ENCODE results near the gene PARVA. TPM values are rescaled to one million over a fixed set of nuclear protein-coding genes. Genes with fewer than 3 reads are reported as not detected.

PARVA gene
- total RNA-seq, 1 experiment from 2014 or later = 22.9 TPM

- H3K4me1 Mint-ChIP-seq (ENCODE audit: low read depth, unreplicated experiment) = no peaks in the 10 kb centered on the region
- no peak overlapping the region for H3K4me3 Mint-ChIP-seq (ENCODE audit: low read depth, unreplicated experiment)
- H3K27ac Mint-ChIP-seq (ENCODE audit: unreplicated experiment) = no peak overlapping the region
Measured at GRCh38 chr11:12386745-12387144, 9.4 kb downstream of the PARVA start.

GRCh38 chr11:12388173-12388572 lies 10.8 kb downstream of the PARVA start:
- H3K9me3 Mint-ChIP-seq (ENCODE audit: low read depth, unreplicated experiment) = peaks cover 4% of the 10 kb centered on the region
- BruUV-seq (replicated peaks) = no TSS peak
- H3K27me3 Mint-ChIP-seq (ENCODE audit: unreplicated experiment) = no peaks in the 10 kb centered on the region
- no peak for DNase-seq
- intact Hi-C loops (cut with micrococcal nuclease; ENCODE audit: unreplicated experiment) = no loop called here
- no peaks in the 10 kb centered on the region for H3K4me1 Mint-ChIP-seq (ENCODE audit: low read depth, unreplicated experiment)
- H3K4me3 Mint-ChIP-seq (ENCODE audit: low read depth, unreplicated experiment) = no peak overlapping the region
- peaks cover 3% of the 10 kb centered on the region for H3K36me3 Mint-ChIP-seq (ENCODE audit: insufficient read depth, unreplicated experiment)
- H3K27ac Mint-ChIP-seq (ENCODE audit: unreplicated experiment) = no peak overlapping the region
- CTCF ChIA-PET = no interaction called here
- TF ChIP-seq CTCF (IDR thresholded peaks at IDR 0.05; ENCODE audit: unreplicated experiment) = no peak

More at GRCh38 chr11:12386745-12387144, 9.4 kb downstream of the PARVA start:
- no peaks in the 10 kb centered on the region for H3K27me3 Mint-ChIP-seq (ENCODE audit: unreplicated experiment)
- no peak for TF ChIP-seq CTCF (IDR thresholded peaks at IDR 0.05; ENCODE audit: unreplicated experiment)
- H3K9me3 Mint-ChIP-seq (ENCODE audit: low read depth, unreplicated experiment) = peaks cover 4% of the 10 kb centered on the region
- intact Hi-C loops (cut with micrococcal nuclease; ENCODE audit: unreplicated experiment) = no loop called here
- H3K36me3 Mint-ChIP-seq (ENCODE audit: insufficient read depth, unreplicated experiment) = peaks cover 3% of the 10 kb centered on the region
- no TSS peak for BruUV-seq (replicated peaks)
- CTCF ChIA-PET = no interaction called here
- DNase-seq = no peak

- BruUV-seq (replicated peaks) = no TSS peak
- intact Hi-C loops (cut with micrococcal nuclease; ENCODE audit: unreplicated experiment) = no loop called here
Measured at GRCh38 chr11:12388939-12389670, 11.7 kb downstream of the PARVA start.

More at GRCh38 chr11:12388939-12389670, 11.7 kb downstream of the PARVA start:
- no peak for DNase-seq
- Mint-ChIP-seq H3K27ac (ENCODE audit: unreplicated experiment) (no peak overlapping the region), H3K4me3 (ENCODE audit: low read depth, unreplicated experiment) (no peak overlapping the region), H3K4me1 (ENCODE audit: low read depth, unreplicated experiment) (no peaks in the 10 kb centered on the region), H3K36me3 (ENCODE audit: insufficient read depth, unreplicated experiment) (peaks cover 3% of the 10 kb centered on the region), H3K27me3 (ENCODE audit: unreplicated experiment) (no peaks in the 10 kb centered on the region), H3K9me3 (ENCODE audit: low read depth, unreplicated experiment) (peaks cover 6% of the 10 kb centered on the region)
- CTCF ChIA-PET = no interaction called here
- TF ChIP-seq CTCF (IDR thresholded peaks at IDR 0.05; ENCODE audit: unreplicated experiment) = no peak

Data from Calu3 (cell line).